Panc1 (cell line): ENCODE measurements around the gene OTOA. TPM values are rescaled to one million over a fixed set of nuclear protein-coding genes. Genes with fewer than 3 reads are reported as not detected.

Experiments used
- ATAC-seq: fragments of 200-7000 bp; cut with Tn5 transposase; 2 replicates; pipeline ENCODE4 v1.9.1; 2020; ENCODE audit warnings: mild to moderate bottlenecking, moderate library complexity
- BruUV-seq: library from RNA; stranded (reverse); fragments of 400-500 nt; replicated peaks from 2 replicates; lab custom pipeline; 2021; lab: Mats Ljungman, UMichigan
- CTCF ChIA-PET: fragments of 300-600 bp; sonication (Branson Sonifier 250); formaldehyde crosslinking; loops from one replicate; lab custom pipeline; 2022; ENCODE audit warnings: antibody characterized with exemption; lab: Charles Lee
- POLR2A ChIA-PET: fragments of 300-600 bp; sonication (Branson Sonifier 250); formaldehyde crosslinking; loops from one replicate; lab custom pipeline; 2022; ENCODE audit warnings: antibody characterized with exemption; lab: Charles Lee
- DNase-seq: peaks from one replicate; pipeline ENCODE4 v3.0.0-alpha.2; 2010; ENCODE audit warnings: low read depth, low spot score
- H3K27ac ChIP-seq: 2 replicates; pipeline ENCODE4 v1.5.1; 2011; ENCODE audit warnings: mild to moderate bottlenecking, low read length, inconsistent platforms
- H3K27me3 ChIP-seq: fragments of 200-500 bp; sonication (Bioruptor generic); 2 replicates; pipeline ENCODE4 v1.6.0; 2014; ENCODE audit warnings: low read length, inconsistent platforms; ENCODE audit not compliant: control insufficient read depth, insufficient read depth
- H3K36me3 ChIP-seq: fragments of 200-500 bp; sonication (Bioruptor generic); 2 replicates; pipeline ENCODE4 v1.5.1; 2014; ENCODE audit warnings: inconsistent platforms, mild to moderate bottlenecking, low read length, moderate library complexity; ENCODE audit not compliant: control insufficient read depth, insufficient read depth
- H3K4me1 ChIP-seq: 2 replicates; pipeline ENCODE4 v1.5.1; 2011; ENCODE audit warnings: inconsistent platforms, mild to moderate bottlenecking, low read length, moderate library complexity; ENCODE audit not compliant: control insufficient read depth, insufficient read depth
- H3K4me3 ChIP-seq, 2 experiments: 2 replicates each; pipeline ENCODE4 v1.5.1; 2011 to 2012; ENCODE audit warnings: low read depth in 2 of 2, low read length in 2 of 2, mild to moderate bottlenecking in 2 of 2, inconsistent platforms in 1 of 2, moderate library complexity in 1 of 2
- H3K9me3 ChIP-seq: fragments of 200-500 bp; sonication (Bioruptor generic); 2 replicates; pipeline ENCODE4 v1.5.1; 2014; ENCODE audit warnings: low read depth, mild to moderate bottlenecking, inconsistent platforms, low read length, moderate library complexity; ENCODE audit not compliant: control insufficient read depth, insufficient read depth
- CTCF ChIP-seq: fragments of 450-650 bp; IDR thresholded peaks from 2 replicates; pipeline ENCODE4 v1.5.1; 2017; ENCODE audit warnings: mild to moderate bottlenecking
- POLR2AphosphoS5 ChIP-seq: IDR thresholded peaks from 2 replicates; pipeline ENCODE4 v1.6.1; 2012; ENCODE audit warnings: mild to moderate bottlenecking, low read depth, low read length, moderate library complexity
- REST ChIP-seq, 2 experiments: IDR thresholded peaks; 2 replicates each; pipeline ENCODE4 v1.6.1; 2011 to 2012; ENCODE audit warnings: low read depth in 2 of 2, control low read depth in 1 of 2, low read length in 1 of 2, mild to moderate bottlenecking in 1 of 2, moderate library complexity in 1 of 2; ENCODE audit not compliant: insufficient read depth in 1 of 2
- SIN3A ChIP-seq: IDR thresholded peaks from 2 replicates; pipeline ENCODE4 v1.6.1; 2012; ENCODE audit warnings: low read depth, mild to moderate bottlenecking, low read length, moderate library complexity, borderline replicate concordance; ENCODE audit not compliant: insufficient read depth
- TCF7L2 ChIP-seq: IDR thresholded peaks from 2 replicates; pipeline ENCODE4 v1.6.1; 2011; ENCODE audit warnings: mild to moderate bottlenecking, low read depth, low read length, inconsistent platforms
- in situ Hi-C: cut with HindIII; loops from 2 replicates; pipeline ENCODE4 v1.10.0; 2016; ENCODE audit warnings: low sequenced_read_pairs, low pct_unique_long_range_greater_than_20kb
- intact Hi-C: fragments of 100-400 bp; cut with micrococcal nuclease; formaldehyde crosslinking; loops from one replicate; pipeline ENCODE4 v1.10.0; 2022; ENCODE audit not compliant: unreplicated experiment
- total RNA-seq: library from RNA; stranded (reverse); gene quantifications from one replicate; pipeline ENCODE4 v1.2.1, GENCODE V29; 2021; ENCODE audit not compliant: unreplicated experiment

The OTOA gene
- total RNA-seq, 1 experiment from 2014 or later, result not detected

- ChIA-PET CTCF (no interaction called here), POLR2A (no interaction called here)
- in situ Hi-C loops (no loop called here), intact Hi-C loops (no loop called here)
- Histone ChIP-seq H3K27ac (no peak overlapping the region), H3K9me3 (no peaks in the 10 kb centered on the region), H3K27me3 (no peaks in the 10 kb centered on the region), H3K4me1 (no peaks in the 10 kb centered on the region), H3K36me3 (no peaks in the 10 kb centered on the region), H3K4me3 (no peak overlapping the region)
- TF ChIP-seq REST (IDR thresholded peaks at IDR 0.05; ENCODE audit: insufficient read depth in 1 of 2, low read depth in 2 of 2, low read length in 1 of 2) (no peak), TCF7L2 (no peak), SIN3A (no peak), POLR2AphosphoS5 (no peak), CTCF (no peak)
- BruUV-seq, result no TSS peak
- no peak for DNase-seq
- ATAC-seq, result no peak
Measured at GRCh38 chr16:21653571-21653970, 10.2 kb upstream of the OTOA start.

DNA sequence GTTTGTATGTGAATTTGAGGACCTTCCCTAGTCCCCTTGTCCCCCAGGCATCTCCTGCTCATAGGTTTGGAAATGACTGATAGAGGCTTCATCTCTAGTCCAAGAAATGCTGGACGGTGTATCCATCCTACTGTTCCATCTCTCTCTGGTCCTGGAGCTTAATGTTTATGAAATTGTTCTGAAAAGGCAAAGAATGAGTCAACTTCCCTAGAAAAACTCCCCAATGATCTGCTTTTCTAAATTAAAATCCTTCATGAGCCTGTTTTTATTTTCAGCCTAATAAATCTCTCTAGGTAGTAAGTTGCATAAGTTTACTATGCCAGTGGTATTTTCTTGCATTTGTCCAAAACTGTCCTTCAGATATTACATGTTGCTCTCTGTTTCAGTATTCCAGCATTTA, 9.3 kb upstream of the OTOA start:
- no TSS peak for BruUV-seq
- ATAC-seq, result no peak
- Histone ChIP-seq H3K4me3 (no peak overlapping the region), H3K27ac (no peak overlapping the region), H3K27me3 (no peaks in the 10 kb centered on the region), H3K9me3 (no peaks in the 10 kb centered on the region), H3K36me3 (no peaks in the 10 kb centered on the region), H3K4me1 (no peaks in the 10 kb centered on the region)
- intact Hi-C loops (no loop called here), in situ Hi-C loops (no loop called here)
- ChIA-PET CTCF (no interaction called here), POLR2A (no interaction called here)
- DNase-seq, result no peak
- TF ChIP-seq REST (IDR thresholded peaks at IDR 0.05; ENCODE audit: insufficient read depth in 1 of 2, low read depth in 2 of 2, low read length in 1 of 2), result no peak
- TF ChIP-seq CTCF, result no peak
- TF ChIP-seq POLR2AphosphoS5, result no peak
- TF ChIP-seq SIN3A, result no peak
- no peak for TF ChIP-seq TCF7L2
